OCI-LY7 (cell line): ENCODE data around the gene CEP120. TPM values are rescaled to one million over a fixed set of nuclear protein-coding genes. Genes with fewer than 3 reads are reported as not detected.

Experiments
- BruUV-seq: library from RNA; stranded (reverse); fragments of 400-500 nt; replicated peaks from 2 replicates; lab custom pipeline; 2021; lab: Mats Ljungman, UMichigan
- CTCF ChIA-PET: fragments of 300-600 bp; sonication (Branson Sonifier 250); formaldehyde crosslinking; loops from one replicate; lab custom pipeline; 2022; ENCODE audit warnings: antibody characterized with exemption; ENCODE audit not compliant: unreplicated experiment; lab: Charles Lee
- POLR2A ChIA-PET: fragments of 300-600 bp; sonication (Branson Sonifier 250); formaldehyde crosslinking; loops from one replicate; lab custom pipeline; 2022; ENCODE audit warnings: antibody characterized with exemption; lab: Charles Lee
- DNase-seq: peaks from one replicate; pipeline ENCODE4 v3.0.0-alpha.2; 2015; ENCODE audit warnings: low spot score
- H2AFZ ChIP-seq: fragments of 200-600 bp; sonication (generic), shearing (Covaris generic); 2 replicates; pipeline ENCODE4 v1.6.1; 2014; ENCODE audit warnings: mild to moderate bottlenecking, antibody characterized with exemption, low read length, moderate library complexity
- H3K27ac ChIP-seq: fragments of 200-600 bp; sonication (generic); 2 replicates; pipeline ENCODE4 v1.5.1; 2014; ENCODE audit warnings: mixed run types, low read depth, mild to moderate bottlenecking, moderate library complexity, low read length, inconsistent platforms; ENCODE audit not compliant: poor library complexity, severe bottlenecking
- H3K36me3 ChIP-seq: fragments of 200-600 bp; sonication (generic); 2 replicates; pipeline ENCODE4 v1.6.1; 2014; ENCODE audit warnings: mild to moderate bottlenecking, antibody characterized with exemption, low read length, moderate library complexity, mixed read lengths; ENCODE audit not compliant: insufficient read depth
- H3K4me1 ChIP-seq: fragments of 200-600 bp; sonication (generic); 2 replicates; pipeline ENCODE4 v1.5.1; 2014; ENCODE audit warnings: mild to moderate bottlenecking, low read length; ENCODE audit not compliant: insufficient read depth, poor library complexity, severe bottlenecking
- H3K4me2 ChIP-seq: fragments of 200-600 bp; sonication (generic); 2 replicates; pipeline ENCODE4 v1.6.1; 2014; ENCODE audit warnings: mild to moderate bottlenecking, low read length
- H3K4me3 ChIP-seq: fragments of 200-600 bp; sonication (generic); 2 replicates; pipeline ENCODE4 v1.5.1; 2014; ENCODE audit warnings: mild to moderate bottlenecking, low read depth, low read length; ENCODE audit not compliant: poor library complexity, severe bottlenecking
- H3K79me2 ChIP-seq: fragments of 200-600 bp; sonication (generic); 2 replicates; pipeline ENCODE4 v1.6.1; 2016; ENCODE audit warnings: low read depth, mild to moderate bottlenecking, low read length, moderate library complexity, mixed read lengths; ENCODE audit not compliant: insufficient read depth
- H3K9me2 ChIP-seq: fragments of 200-600 bp; sonication (generic); 2 replicates; pipeline ENCODE4 v1.6.1; 2016; ENCODE audit warnings: mild to moderate bottlenecking, low read length, mixed read lengths; ENCODE audit not compliant: insufficient read depth
- H3K9me3 ChIP-seq: fragments of 200-600 bp; sonication (generic); 2 replicates; pipeline ENCODE4 v1.6.1; 2014; ENCODE audit warnings: mild to moderate bottlenecking, mixed run types, low read length, mixed read lengths
- H4K20me1 ChIP-seq: fragments of 200-600 bp; sonication (generic); 2 replicates; pipeline ENCODE4 v1.6.1; 2014; ENCODE audit warnings: mild to moderate bottlenecking, antibody characterized with exemption, low read length, moderate library complexity, mixed read lengths; ENCODE audit not compliant: insufficient read depth
- EZH2phosphoT487 ChIP-seq: fragments of 200-600 bp; sonication (generic); IDR thresholded peaks from 2 replicates; pipeline ENCODE4 v1.6.1; 2018; ENCODE audit warnings: low read depth, borderline replicate concordance, mild to moderate bottlenecking, mixed run types, antibody characterized with exemption, low read length, moderate library complexity, mixed read lengths
- intact Hi-C: fragments of 100-400 bp; cut with micrococcal nuclease; formaldehyde crosslinking; loops from one replicate; pipeline ENCODE4 v1.10.0; 2022; ENCODE audit not compliant: unreplicated experiment
- total RNA-seq, 2 experiments: library from RNA; depleted of rRNA in 1 of 2; stranded (reverse); fragments of >200 nt in 1 of 2; shearing (Covaris generic) in 1 of 2; gene quantifications; 2 replicates each; pipeline ENCODE4 v1.2.3, GENCODE V29; 2014 to 2022
- TF ChIP-seq, protein P1 (sequence below): fragments of 200-600 bp; sonication (generic); conservative IDR thresholded peaks from 2 replicates; pipeline ENCODE4 v1.5.1; 2014; ENCODE audit warnings: mild to moderate bottlenecking, antibody characterized with exemption, low read length, moderate library complexity, mixed read lengths

CEP120 gene
- total RNA-seq, 2 experiments from 2014 or later = 18.0 to 23.8 TPM

DNA sequence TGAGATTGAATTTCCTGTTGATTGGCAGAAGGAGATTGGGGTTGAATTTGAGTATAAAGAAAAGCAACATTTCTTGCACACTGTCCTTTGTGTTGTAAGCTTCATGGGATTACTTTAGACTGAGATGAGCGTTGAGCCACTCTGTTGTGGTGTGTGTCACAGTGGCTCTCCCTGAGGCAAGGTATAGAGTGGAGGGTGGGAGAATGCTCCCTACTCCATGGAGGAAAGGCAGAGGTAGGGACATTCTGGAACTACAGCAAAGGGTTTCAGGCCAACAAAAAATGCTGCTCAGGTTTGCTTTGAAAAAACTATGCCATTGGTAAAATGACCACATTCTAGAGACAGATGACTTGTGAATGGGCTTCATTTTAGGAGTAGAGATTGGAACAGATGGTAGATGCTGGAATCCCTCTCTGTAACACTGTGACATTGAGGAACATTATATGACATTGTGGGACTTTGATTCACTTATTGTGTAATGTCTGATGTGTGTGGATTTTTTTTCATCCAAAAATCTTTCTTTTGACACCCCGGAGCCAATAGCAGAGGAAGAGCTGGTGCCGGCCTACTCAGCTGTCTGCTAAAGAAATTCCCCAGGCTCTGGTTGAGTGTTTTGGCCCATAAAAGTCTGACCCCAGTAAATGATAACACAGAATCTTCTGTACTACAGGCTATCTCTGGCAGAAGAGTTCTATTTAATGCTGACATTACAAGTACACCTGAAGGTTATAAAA, 6.2 kb upstream of the CEP120 start:
- intact Hi-C loops = no loop called here
- no peaks in the 10 kb centered on the region for H3K9me2 ChIP-seq
- ChIA-PET POLR2A (interaction anchor here (0.7 kb wide), 1 partner anchor 24 kb away, joined by 3 read pairs; no protein-coding TSS in a partner anchor), CTCF (interaction anchor here (0.5 kb wide), 1 partner anchor 12 kb away, joined by 3 read pairs; no protein-coding TSS in a partner anchor)
- H3K4me2 ChIP-seq = no peak overlapping the region
- H3K27ac ChIP-seq = no peak overlapping the region
- H2AFZ ChIP-seq = no peak overlapping the region
- no peak overlapping the region for H3K4me3 ChIP-seq
- no peaks in the 10 kb centered on the region for H3K36me3 ChIP-seq
- TF ChIP-seq EZH2phosphoT487 = no peak
- TF ChIP-seq, protein P1, sequence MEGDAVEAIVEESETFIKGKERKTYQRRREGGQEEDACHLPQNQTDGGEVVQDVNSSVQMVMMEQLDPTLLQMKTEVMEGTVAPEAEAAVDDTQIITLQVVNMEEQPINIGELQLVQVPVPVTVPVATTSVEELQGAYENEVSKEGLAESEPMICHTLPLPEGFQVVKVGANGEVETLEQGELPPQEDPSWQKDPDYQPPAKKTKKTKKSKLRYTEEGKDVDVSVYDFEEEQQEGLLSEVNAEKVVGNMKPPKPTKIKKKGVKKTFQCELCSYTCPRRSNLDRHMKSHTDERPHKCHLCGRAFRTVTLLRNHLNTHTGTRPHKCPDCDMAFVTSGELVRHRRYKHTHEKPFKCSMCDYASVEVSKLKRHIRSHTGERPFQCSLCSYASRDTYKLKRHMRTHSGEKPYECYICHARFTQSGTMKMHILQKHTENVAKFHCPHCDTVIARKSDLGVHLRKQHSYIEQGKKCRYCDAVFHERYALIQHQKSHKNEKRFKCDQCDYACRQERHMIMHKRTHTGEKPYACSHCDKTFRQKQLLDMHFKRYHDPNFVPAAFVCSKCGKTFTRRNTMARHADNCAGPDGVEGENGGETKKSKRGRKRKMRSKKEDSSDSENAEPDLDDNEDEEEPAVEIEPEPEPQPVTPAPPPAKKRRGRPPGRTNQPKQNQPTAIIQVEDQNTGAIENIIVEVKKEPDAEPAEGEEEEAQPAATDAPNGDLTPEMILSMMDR = no peak
- no peaks in the 10 kb centered on the region for H3K9me3 ChIP-seq
- no peaks in the 10 kb centered on the region for H3K79me2 ChIP-seq
- DNase-seq = no peak
- H3K4me1 ChIP-seq = no peaks in the 10 kb centered on the region
- H4K20me1 ChIP-seq = no peaks in the 10 kb centered on the region
- BruUV-seq = no TSS peak

DNA sequence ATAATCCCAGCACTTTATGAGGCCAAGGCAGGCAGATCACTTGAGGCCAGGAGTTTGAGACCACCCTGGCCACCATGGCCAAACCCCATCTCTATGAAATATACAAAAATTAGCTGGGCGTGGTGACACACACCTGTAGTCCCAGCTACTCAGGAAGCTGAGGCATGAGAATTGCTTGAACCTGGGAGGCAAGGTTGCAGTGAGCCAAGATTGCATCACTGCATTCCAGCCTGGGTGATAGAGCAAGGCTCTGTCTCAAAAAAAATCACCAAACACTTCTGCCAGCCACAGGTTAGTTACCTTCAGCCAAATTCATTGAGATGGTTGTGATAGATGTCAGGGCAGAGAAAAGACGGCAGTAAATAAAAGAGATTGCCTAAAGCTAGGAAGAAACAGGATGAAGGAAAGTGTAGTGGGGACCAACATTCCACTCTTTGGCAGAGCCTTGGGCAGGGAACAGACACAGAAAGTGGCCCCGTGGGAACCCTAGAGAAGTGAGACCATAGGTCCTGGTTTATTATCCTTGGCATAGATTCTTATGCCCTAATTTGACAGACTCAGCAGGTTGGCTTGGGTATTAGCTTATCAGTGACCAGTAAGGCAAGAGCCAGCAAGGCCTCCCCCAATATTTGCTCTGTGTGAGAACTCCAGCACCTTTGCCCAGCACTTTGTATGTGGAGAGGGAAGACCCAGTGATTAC, 5.5 kb upstream of the CEP120 start:
- Histone ChIP-seq H4K20me1 (no peaks in the 10 kb centered on the region), H3K79me2 (no peaks in the 10 kb centered on the region), H3K4me1 (peaks cover 7% of the 10 kb centered on the region), H3K9me2 (no peaks in the 10 kb centered on the region), H3K4me2 (no peak overlapping the region), H3K4me3 (no peak overlapping the region), H3K36me3 (no peaks in the 10 kb centered on the region), H2AFZ (no peak overlapping the region), H3K9me3 (no peaks in the 10 kb centered on the region), H3K27ac (no peak overlapping the region)
- DNase-seq = no peak
- ChIA-PET CTCF (interaction anchor here (0.5 kb wide), 1 partner anchor 11 kb away, joined by 3 read pairs; no protein-coding TSS in a partner anchor), POLR2A (interaction anchor here (1.1 kb wide), 1 partner anchor 10 kb away, joined by 4 read pairs; no protein-coding TSS in a partner anchor)
- intact Hi-C loops = no loop called here
- no peak for TF ChIP-seq EZH2phosphoT487
- TF ChIP-seq, protein P1 = no peak
- no TSS peak for BruUV-seq
